Measurements from ENCODE around the gene UPK3BL2. TPM values are rescaled to one million over a fixed set of nuclear protein-coding genes. Genes with fewer than 3 reads are reported as not detected.
"Not testable (repeated sequence)": the region's sequence is repeated elsewhere in the genome, so short reads cannot be mapped to it uniquely, and the experiment has no call there.

The UPK3BL2 gene
- total RNA-seq, 2 experiments from 2014 or later: 21.4 to 22.3 TPM

GRCh38 chr7:102572261-102573239 is 29.1 kb upstream of the UPK3BL2 start, which contains the start of gene POLR2J3:
Gene POLR2J3 (minus strand): TSS chr7:102572583. CDS start chr7:102572521, 62 bp downstream.
- H3K27me3 Mint-ChIP-seq, POLR2A ChIA-PET: not testable (repeated sequence)

DNA sequence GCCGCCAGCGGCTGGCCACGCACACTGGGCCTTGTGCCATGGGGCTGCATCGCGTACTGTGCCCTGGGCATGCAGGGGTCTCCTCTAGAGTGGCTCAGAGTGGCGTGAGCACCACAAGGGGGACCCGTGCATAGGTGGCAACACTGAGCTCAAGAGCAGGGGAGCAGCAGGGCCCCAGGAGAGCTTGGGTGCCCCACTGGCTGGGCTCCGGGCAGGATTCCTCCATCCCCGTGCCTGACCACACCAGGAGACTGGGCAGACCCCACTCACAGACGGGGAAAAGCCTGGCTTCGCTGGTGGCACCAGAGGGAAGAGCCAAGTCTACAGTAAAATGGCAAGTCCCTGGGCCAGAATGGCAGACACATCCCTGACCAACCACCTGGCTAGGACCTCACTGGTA is 25.1 kb upstream of the UPK3BL2 start:
- H3K4me3 Mint-ChIP-seq; intact Hi-C loops (cut with micrococcal nuclease); H3K27me3 Mint-ChIP-seq; H3K4me1 Mint-ChIP-seq (ENCODE audit: low read depth); ATAC-seq; POLR2A ChIA-PET; CTCF ChIA-PET; H3K36me3 Mint-ChIP-seq (ENCODE audit: low read depth); DNase-seq; H3K27ac Mint-ChIP-seq; H3K9me3 Mint-ChIP-seq: not testable (repeated sequence)

More at GRCh38 chr7:102572261-102573239, 29.1 kb upstream of the UPK3BL2 start, which contains the start of gene POLR2J3:
- Mint-ChIP-seq H3K4me3 (peak within 1 kb of the TSS; percentile 87), H3K27ac (peak within 1 kb of the TSS; percentile 91)
- intact Hi-C loops (cut with micrococcal nuclease); H3K9me3 Mint-ChIP-seq; H3K4me1 Mint-ChIP-seq (ENCODE audit: low read depth); CTCF ChIA-PET; H3K36me3 Mint-ChIP-seq (ENCODE audit: low read depth): not testable (repeated sequence)
- peak; percentile 93 for ATAC-seq
- peak; percentile 74 for TF ChIP-seq CTCF (IDR thresholded peaks at IDR 0.05)
- DNase-seq: peak; percentile 100

DNA sequence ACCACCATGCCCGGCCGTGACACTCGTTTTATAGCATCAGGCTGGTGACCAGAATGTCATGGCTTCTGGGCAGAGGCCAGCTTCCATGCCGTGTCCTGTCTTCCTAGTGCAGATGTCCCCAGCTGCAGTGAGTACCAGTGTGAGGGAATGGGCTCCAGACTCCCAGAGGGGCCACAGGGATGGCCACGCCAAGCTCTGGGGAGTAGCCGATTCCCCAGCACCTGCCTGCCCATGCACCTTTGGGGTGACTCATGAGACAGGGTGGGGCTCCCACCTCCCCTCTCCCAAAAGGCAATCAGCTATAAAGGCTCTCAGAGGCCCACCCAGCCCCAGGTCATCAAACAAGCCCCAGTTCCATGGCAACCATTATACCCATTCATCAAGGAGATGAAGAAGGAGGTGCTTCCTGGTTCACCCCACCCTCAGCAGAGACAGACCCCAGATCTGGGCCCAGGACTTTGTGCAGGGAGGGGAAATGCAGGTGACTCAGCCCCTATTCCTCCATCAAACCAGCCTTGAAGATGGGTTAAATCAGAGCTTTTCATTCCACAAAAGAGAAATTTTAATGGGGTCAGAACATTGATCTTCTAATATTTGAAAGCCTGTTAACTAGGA is 7.4 kb upstream of the UPK3BL2 start, which contains the start of gene SPDYE2:
Gene SPDYE2 (plus strand): TSS at position 419 of the 615 bp plus-strand sequence. CDS start 2,030 bp downstream, outside the sequence.
- intact Hi-C loops (cut with micrococcal nuclease): not testable (repeated sequence)

GRCh38 chr7:102546353-102546752 is 2.9 kb upstream of the UPK3BL2 start:
- H3K27me3 Mint-ChIP-seq; DNase-seq; intact Hi-C loops (cut with micrococcal nuclease); CTCF ChIA-PET; POLR2A ChIA-PET; H3K36me3 Mint-ChIP-seq (ENCODE audit: low read depth); H3K9me3 Mint-ChIP-seq; ATAC-seq; H3K4me1 Mint-ChIP-seq (ENCODE audit: low read depth); H3K27ac Mint-ChIP-seq; H3K4me3 Mint-ChIP-seq: not testable (repeated sequence)

More for the DNA sequence above, 7.4 kb upstream of the UPK3BL2 start, which contains the start of gene SPDYE2:
- H3K4me3 Mint-ChIP-seq; POLR2A ChIA-PET; DNase-seq; H3K36me3 Mint-ChIP-seq (ENCODE audit: low read depth); H3K9me3 Mint-ChIP-seq; ATAC-seq; H3K27me3 Mint-ChIP-seq; H3K27ac Mint-ChIP-seq; H3K4me1 Mint-ChIP-seq (ENCODE audit: low read depth); CTCF ChIA-PET: not testable (repeated sequence)

GRCh38 chr7:102545288-102545687 is 1.8 kb upstream of the UPK3BL2 start:
- H3K36me3 Mint-ChIP-seq (ENCODE audit: low read depth); H3K27me3 Mint-ChIP-seq; H3K9me3 Mint-ChIP-seq; DNase-seq; ATAC-seq; POLR2A ChIA-PET; H3K4me1 Mint-ChIP-seq (ENCODE audit: low read depth); H3K27ac Mint-ChIP-seq; CTCF ChIA-PET; intact Hi-C loops (cut with micrococcal nuclease); H3K4me3 Mint-ChIP-seq: not testable (repeated sequence)

DNA sequence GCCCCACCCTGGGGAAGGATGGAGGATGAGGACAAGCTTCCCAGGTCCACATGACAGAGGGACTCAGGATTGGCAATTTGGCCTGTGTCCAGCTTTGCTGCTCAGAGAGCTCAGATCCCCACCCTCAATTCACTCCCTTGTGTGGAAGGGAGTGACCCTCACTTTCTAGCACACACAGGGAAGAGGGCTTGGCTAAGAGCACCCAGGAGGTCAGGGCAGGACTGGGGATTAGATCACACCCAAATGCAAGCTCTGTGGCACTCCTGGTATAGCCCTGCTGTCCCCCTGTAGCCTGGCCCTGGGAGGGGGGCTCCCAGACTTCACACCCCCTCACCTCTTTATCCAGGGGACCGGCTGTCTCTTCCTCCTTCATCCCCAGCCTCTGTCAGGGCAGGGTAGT is 876 bp upstream of the UPK3BL2 start:
- H3K36me3 Mint-ChIP-seq (ENCODE audit: low read depth); ATAC-seq; CTCF ChIA-PET; H3K4me3 Mint-ChIP-seq; DNase-seq; H3K27ac Mint-ChIP-seq; POLR2A ChIA-PET; H3K4me1 Mint-ChIP-seq (ENCODE audit: low read depth); intact Hi-C loops (cut with micrococcal nuclease); H3K27me3 Mint-ChIP-seq; H3K9me3 Mint-ChIP-seq: not testable (repeated sequence)

DNA sequence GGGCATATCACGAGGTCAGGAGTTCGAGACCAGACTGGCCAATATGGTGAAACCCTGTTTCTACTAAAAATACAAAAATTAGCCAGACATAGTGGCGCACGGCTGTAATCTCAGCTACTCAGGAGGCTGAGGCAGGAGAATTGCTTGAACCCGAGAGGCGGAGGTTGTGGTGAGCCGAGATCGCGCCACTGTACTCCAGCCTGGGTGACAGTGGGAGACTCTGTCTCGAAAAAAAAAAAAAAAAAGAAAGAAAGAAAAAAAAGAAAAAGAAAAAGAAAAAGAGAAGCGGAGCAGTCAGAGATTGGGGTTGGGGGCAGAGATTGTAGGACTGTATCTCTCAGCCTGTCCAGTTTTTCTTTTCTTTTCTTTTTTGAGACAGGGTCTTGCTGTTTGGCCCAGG is 725 bp downstream of the UPK3BL2 start:
- H3K27me3 Mint-ChIP-seq; H3K4me1 Mint-ChIP-seq (ENCODE audit: low read depth); CTCF ChIA-PET; intact Hi-C loops (cut with micrococcal nuclease); POLR2A ChIA-PET; H3K27ac Mint-ChIP-seq; H3K4me3 Mint-ChIP-seq; H3K36me3 Mint-ChIP-seq (ENCODE audit: low read depth); DNase-seq; H3K9me3 Mint-ChIP-seq; ATAC-seq: not testable (repeated sequence)

GRCh38 chr7:102542083-102542482 is 1.4 kb downstream of the UPK3BL2 start:
- H3K27me3 Mint-ChIP-seq; DNase-seq; POLR2A ChIA-PET; H3K9me3 Mint-ChIP-seq; intact Hi-C loops (cut with micrococcal nuclease); H3K4me3 Mint-ChIP-seq; H3K36me3 Mint-ChIP-seq (ENCODE audit: low read depth); H3K4me1 Mint-ChIP-seq (ENCODE audit: low read depth); ATAC-seq; H3K27ac Mint-ChIP-seq; CTCF ChIA-PET: not testable (repeated sequence)

GRCh38 chr7:102540604-102541003 is 2.9 kb downstream of the UPK3BL2 start:
- H3K36me3 Mint-ChIP-seq (ENCODE audit: low read depth); H3K4me1 Mint-ChIP-seq (ENCODE audit: low read depth); intact Hi-C loops (cut with micrococcal nuclease); H3K27ac Mint-ChIP-seq; H3K4me3 Mint-ChIP-seq; H3K27me3 Mint-ChIP-seq; CTCF ChIA-PET; POLR2A ChIA-PET; ATAC-seq; H3K9me3 Mint-ChIP-seq; DNase-seq: not testable (repeated sequence)

DNA sequence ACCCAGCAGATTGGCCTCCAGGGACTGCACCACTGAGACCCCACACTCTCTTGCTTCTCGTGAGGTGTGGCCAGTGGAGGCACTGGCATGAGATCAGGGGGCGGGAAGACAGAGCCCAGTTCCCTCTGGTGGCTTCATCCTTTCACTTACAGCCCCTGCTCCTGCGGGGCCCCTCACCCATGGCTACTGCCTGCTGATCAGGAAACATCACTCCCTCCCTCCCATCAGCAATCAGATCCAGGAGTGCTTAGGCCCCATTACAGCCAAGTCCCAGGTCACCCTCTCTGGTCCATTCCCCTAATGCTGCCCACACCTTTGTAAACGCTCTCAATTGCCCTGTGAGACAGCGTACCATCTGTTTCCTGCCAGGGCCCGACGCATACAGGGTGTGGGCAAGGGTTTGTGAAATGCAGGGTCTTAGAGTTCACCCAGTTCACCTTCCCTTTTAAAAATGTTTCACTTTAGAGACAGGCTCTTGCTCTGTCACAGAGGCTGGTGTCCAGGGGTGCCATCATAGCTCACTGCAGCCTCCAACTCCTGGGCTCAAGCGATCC is 8.4 kb downstream of the UPK3BL2 start:
- H3K9me3 Mint-ChIP-seq, CTCF ChIA-PET, H3K27ac Mint-ChIP-seq: not testable (repeated sequence)

More for the DNA sequence above, 8.4 kb downstream of the UPK3BL2 start:
- ATAC-seq; POLR2A ChIA-PET; H3K27me3 Mint-ChIP-seq; DNase-seq; H3K4me1 Mint-ChIP-seq (ENCODE audit: low read depth); H3K4me3 Mint-ChIP-seq; intact Hi-C loops (cut with micrococcal nuclease); H3K36me3 Mint-ChIP-seq (ENCODE audit: low read depth): not testable (repeated sequence)

Data from activated CD8-positive, alpha-beta T cell treated with anti-CD3 and anti-CD28 coated beads for 36 hours (primary cell).